ENCODE data around the gene AMOT.

DNA sequence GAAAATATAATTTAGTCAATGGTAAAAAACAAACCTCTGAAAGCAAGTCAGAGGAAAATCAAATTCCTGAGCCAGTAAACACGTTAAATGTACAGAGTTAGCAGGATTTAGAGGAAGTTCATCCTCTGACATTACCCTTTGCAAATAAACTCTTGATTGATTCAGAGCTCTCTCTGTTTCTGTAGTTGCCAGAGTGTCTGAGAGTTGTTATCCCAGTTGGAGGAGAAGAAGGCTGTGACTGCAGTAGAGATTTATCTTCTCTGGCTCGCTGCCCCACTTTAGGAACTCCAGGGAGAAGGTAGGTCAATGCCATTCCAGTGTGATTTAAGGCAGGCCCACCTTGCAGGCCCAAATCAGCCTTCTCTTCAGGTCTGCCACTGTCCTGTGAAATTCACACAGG is 6.2 kb upstream of the AMOT start:
- TF ChIP-seq, protein P1, sequence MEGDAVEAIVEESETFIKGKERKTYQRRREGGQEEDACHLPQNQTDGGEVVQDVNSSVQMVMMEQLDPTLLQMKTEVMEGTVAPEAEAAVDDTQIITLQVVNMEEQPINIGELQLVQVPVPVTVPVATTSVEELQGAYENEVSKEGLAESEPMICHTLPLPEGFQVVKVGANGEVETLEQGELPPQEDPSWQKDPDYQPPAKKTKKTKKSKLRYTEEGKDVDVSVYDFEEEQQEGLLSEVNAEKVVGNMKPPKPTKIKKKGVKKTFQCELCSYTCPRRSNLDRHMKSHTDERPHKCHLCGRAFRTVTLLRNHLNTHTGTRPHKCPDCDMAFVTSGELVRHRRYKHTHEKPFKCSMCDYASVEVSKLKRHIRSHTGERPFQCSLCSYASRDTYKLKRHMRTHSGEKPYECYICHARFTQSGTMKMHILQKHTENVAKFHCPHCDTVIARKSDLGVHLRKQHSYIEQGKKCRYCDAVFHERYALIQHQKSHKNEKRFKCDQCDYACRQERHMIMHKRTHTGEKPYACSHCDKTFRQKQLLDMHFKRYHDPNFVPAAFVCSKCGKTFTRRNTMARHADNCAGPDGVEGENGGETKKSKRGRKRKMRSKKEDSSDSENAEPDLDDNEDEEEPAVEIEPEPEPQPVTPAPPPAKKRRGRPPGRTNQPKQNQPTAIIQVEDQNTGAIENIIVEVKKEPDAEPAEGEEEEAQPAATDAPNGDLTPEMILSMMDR (IDR thresholded peaks at IDR 0.05; ENCODE audit: poor library complexity): no peak
- TF ChIP-seq EZH2 (IDR thresholded peaks at IDR 0.05; ENCODE audit: borderline replicate concordance) (no peak), EZH2phosphoT487 (IDR thresholded peaks at IDR 0.05; ENCODE audit: low read depth, severe bottlenecking, unreplicated experiment) (no peak)
